Naive thymus-derived CD4-positive, alpha-beta T cell (primary cell): Measurements from ENCODE around the gene CSNK1G1. TPM values are rescaled to one million over a fixed set of nuclear protein-coding genes. Genes with fewer than 3 reads are reported as not detected.

ENCODE experiments used
- ATAC-seq: fragments of 150-1000 bp; cut with Tn5 transposase; 2 replicates; pipeline ENCODE4 v1.10.0; 2021; ENCODE audit warnings: mild to moderate bottlenecking, moderate library complexity
- CTCF ChIA-PET: fragments of 350-600 bp; sonication (Branson Sonifier 250); formaldehyde crosslinking; loops from one replicate; lab custom pipeline; 2021; ENCODE audit warnings: antibody characterized with exemption; lab: Charles Lee
- POLR2A ChIA-PET: fragments of 350-600 bp; sonication (Branson Sonifier 250); formaldehyde crosslinking; loops from one replicate; lab custom pipeline; 2021; ENCODE audit warnings: antibody characterized with exemption, inconsistent platforms; lab: Charles Lee
- DNase-seq, 9 donors: peaks; one replicate each; pipeline versions ENCODE4 v3.0.0 to v3.0.0-alpha.2; 2020 to 2022; ENCODE audit warnings: mixed read lengths in 1 of 9
- H3K27ac ChIP-seq: one replicate; pipeline ENCODE4 v1.7.0; 2013; ENCODE audit warnings: mild to moderate bottlenecking, low read depth, low read length, moderate library complexity
- H3K27me3 ChIP-seq, 2 donors: one replicate each; pipeline ENCODE4 v1.7.0; 2013; ENCODE audit warnings: low read length in 2 of 2, mild to moderate bottlenecking in 2 of 2, moderate library complexity in 2 of 2; ENCODE audit not compliant: control insufficient read depth in 2 of 2, insufficient read depth in 2 of 2
- H3K36me3 ChIP-seq, 3 experiments: 1 replicate in 2 of 3; 2 replicates in 1 of 3; pipeline ENCODE4 v1.7.0; 2013; ENCODE audit warnings: low read length in 3 of 3, mild to moderate bottlenecking in 3 of 3, moderate library complexity in 1 of 3; ENCODE audit not compliant: insufficient read depth in 3 of 3, control insufficient read depth in 2 of 3
- H3K4me1 ChIP-seq, 2 donors: one replicate each; pipeline ENCODE4 v1.7.0; 2013; ENCODE audit warnings: low read length in 2 of 2, mild to moderate bottlenecking in 2 of 2, moderate library complexity in 1 of 2; ENCODE audit not compliant: control insufficient read depth in 2 of 2, insufficient read depth in 2 of 2
- H3K4me3 ChIP-seq: 2 replicates; pipeline ENCODE4 v1.7.0; 2013; ENCODE audit warnings: mild to moderate bottlenecking, low read length
- H3K9me3 ChIP-seq, 3 experiments: 1 replicate in 2 of 3; 2 replicates in 1 of 3; pipeline ENCODE4 v1.7.0; 2013; ENCODE audit warnings: low read length in 3 of 3; ENCODE audit not compliant: control insufficient read depth in 2 of 3
- H3K27ac Mint-ChIP-seq, 9 donors: one replicate each; pipeline ENCODE4 v1.8.0; 2020 to 2022; ENCODE audit warnings: mixed read lengths in 9 of 9, mild to moderate bottlenecking in 8 of 9, moderate library complexity in 5 of 9, inconsistent platforms in 2 of 9
- H3K27me3 Mint-ChIP-seq, 5 donors: one replicate each; pipeline ENCODE4 v1.8.0; 2021 to 2022; ENCODE audit warnings: mixed read lengths in 5 of 5, mild to moderate bottlenecking in 1 of 5
- H3K36me3 Mint-ChIP-seq, 5 donors: one replicate each; pipeline ENCODE4 v1.8.0; 2020 to 2022; ENCODE audit warnings: mixed read lengths in 5 of 5, mild to moderate bottlenecking in 3 of 5, inconsistent platforms in 1 of 5
- H3K4me1 Mint-ChIP-seq, 7 donors: one replicate each; pipeline ENCODE4 v1.8.0; 2020 to 2022; ENCODE audit warnings: mixed read lengths in 7 of 7, mild to moderate bottlenecking in 3 of 7, inconsistent platforms in 1 of 7
- H3K4me3 Mint-ChIP-seq, 10 donors: one replicate each; pipeline ENCODE4 v1.8.0; 2020 to 2022; ENCODE audit warnings: mild to moderate bottlenecking in 10 of 10, mixed read lengths in 10 of 10, moderate library complexity in 6 of 10, inconsistent platforms in 2 of 10
- H3K9me3 Mint-ChIP-seq, 11 donors: one replicate each; pipeline ENCODE4 v1.8.0; 2020 to 2022; ENCODE audit warnings: mixed read lengths in 11 of 11, mild to moderate bottlenecking in 4 of 11, inconsistent platforms in 1 of 11, moderate library complexity in 1 of 11
- intact Hi-C, 2 donors: fragments of 100-400 bp; cut with micrococcal nuclease; formaldehyde crosslinking; loops; one replicate each; pipeline ENCODE4 v1.15.1; 2023
- polyA plus RNA-seq, 2 donors: library from polyadenylated mRNA; unstranded; fragments of 300-500 nt; fragmentation: Illumina TruSeq; gene quantifications; one replicate each; pipeline ENCODE4 v1.2.3, GENCODE V29; 2021
- total RNA-seq, 6 experiments: library from RNA in 5 of 6; stranded (reverse) in 5 of 6; gene quantifications; 1 replicate in 5 of 6; 2 replicates in 1 of 6; pipeline ENCODE4 v1.2.3 and lab custom pipeline; 2021 to 2026

Gene CSNK1G1
- total and polyA plus RNA-seq, 7 experiments from 2014 or later: 18.2 to 31.4 (median 26.4) TPM

DNA sequence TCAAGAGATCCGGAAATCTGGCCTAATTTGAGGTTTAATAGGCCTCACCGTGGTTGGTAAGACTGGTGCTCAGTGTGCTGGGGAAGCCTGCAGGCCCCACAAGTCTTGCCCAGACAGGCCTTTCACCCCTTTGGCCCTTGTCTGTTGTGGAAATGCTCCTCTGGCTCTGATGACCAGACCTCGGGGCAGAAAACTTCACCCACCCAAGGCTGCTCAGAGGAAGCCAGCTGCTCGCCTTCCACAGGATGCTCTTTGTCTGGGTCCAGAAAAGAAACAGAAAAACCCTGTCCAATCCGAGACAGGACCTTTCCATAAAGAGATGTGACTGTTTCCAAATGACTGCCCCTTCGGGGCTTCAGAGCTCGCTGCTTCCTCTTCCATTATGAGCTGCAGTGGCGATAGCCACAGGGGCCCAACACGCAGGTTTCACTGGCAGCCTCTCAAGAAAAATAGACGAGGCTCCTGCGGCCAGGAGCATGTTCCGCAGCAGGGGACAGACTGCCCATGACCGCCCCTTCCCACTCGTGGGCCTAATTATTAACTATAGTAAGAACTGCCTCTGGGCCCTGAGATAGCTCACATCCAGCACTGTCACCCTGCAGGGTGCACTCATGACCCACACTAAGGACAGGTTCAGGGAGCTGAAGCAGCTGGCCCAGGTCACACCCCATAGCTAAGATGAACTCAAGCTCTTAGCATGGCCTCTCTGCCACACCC lies 211.2 kb downstream of the CSNK1G1 start:
- intact Hi-C loops: no loop called here
- H3K4me3 Mint-ChIP-seq: no peak overlapping the region
- H3K27ac ChIP-seq: no peak overlapping the region
- H3K4me3 ChIP-seq: no peak overlapping the region
- peaks cover 5 to 9% (median 6%) of the 10 kb centered on the region in 7 donors for H3K4me1 Mint-ChIP-seq
- no peaks in the 10 kb centered on the region for H3K9me3 ChIP-seq
- no peaks in the 10 kb centered on the region for H3K27me3 ChIP-seq
- CTCF ChIA-PET: interaction anchor here (0.9 kb wide), 1 partner anchor 8 kb away, joined by 5 read pairs; no protein-coding TSS in a partner anchor
- peaks cover 0 to 4% of the 10 kb centered on the region in 2 donors for H3K4me1 ChIP-seq
- POLR2A ChIA-PET: interaction anchor here (0.7 kb wide), 1 partner anchor 18 kb away, joined by 3 read pairs; the partner anchor contains the start of gene PPIB
- ATAC-seq (no peak), DNase-seq (no peak)
- H3K27ac Mint-ChIP-seq: peak overlapping the region in 1 of 9 donors; percentile 16
- H3K27me3 Mint-ChIP-seq: peaks cover 0 to 5% (median 0%) of the 10 kb centered on the region in 5 donors
- H3K36me3 ChIP-seq: peaks cover 0 to 35% (median 0%) of the 10 kb centered on the region in 3 experiments
- H3K9me3 Mint-ChIP-seq: no peaks in the 10 kb centered on the region
- peaks cover 0 to 22% (median 9%) of the 10 kb centered on the region in 5 donors for H3K36me3 Mint-ChIP-seq

DNA sequence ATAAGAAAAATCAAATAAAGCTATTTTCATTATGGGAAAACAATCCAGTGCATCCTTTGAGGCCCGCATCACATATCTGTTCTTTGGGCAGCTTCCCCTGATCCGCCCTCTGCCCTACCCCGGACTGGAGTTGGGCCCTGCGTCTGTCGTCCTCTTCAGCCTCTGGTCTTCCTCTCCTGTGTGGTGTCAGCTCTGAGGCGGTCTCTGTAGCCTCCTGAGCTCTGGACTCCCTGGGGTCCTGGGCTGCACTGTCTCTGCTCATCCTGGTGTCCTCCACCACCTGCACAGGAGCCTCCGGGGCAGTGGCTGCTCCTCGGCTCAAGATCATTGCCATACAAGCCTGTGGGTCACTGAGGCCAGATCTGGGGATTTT lies 211.8 kb downstream of the CSNK1G1 start:
- no peak for DNase-seq
- Mint-ChIP-seq H3K4me3 (no peak overlapping the region), H3K27ac (peak overlapping the region in 1 of 9 donors; percentile 71), H3K36me3 (peaks cover 0 to 22% (median 7%) of the 10 kb centered on the region in 5 donors), H3K4me1 (peaks cover 0 to 4% (median under 1%) of the 10 kb centered on the region in 7 donors), H3K9me3 (no peaks in the 10 kb centered on the region), H3K27me3 (no peaks in the 10 kb centered on the region)
- H3K9me3 ChIP-seq: no peaks in the 10 kb centered on the region
- no peak overlapping the region for H3K4me3 ChIP-seq
- H3K4me1 ChIP-seq: no peaks in the 10 kb centered on the region
- ChIA-PET CTCF (interaction anchor here (0.9 kb wide), 1 partner anchor 9 kb away, joined by 5 read pairs; no protein-coding TSS in a partner anchor), POLR2A (interaction anchor here (0.5 kb wide), 1 partner anchor 45 kb away, joined by 4 read pairs; no protein-coding TSS in a partner anchor)
- no peak overlapping the region for H3K27ac ChIP-seq
- no peaks in the 10 kb centered on the region for H3K27me3 ChIP-seq
- intact Hi-C loops: no loop called here
- ATAC-seq: no peak
- peaks cover 0 to 35% (median 0%) of the 10 kb centered on the region in 3 experiments for H3K36me3 ChIP-seq

DNA sequence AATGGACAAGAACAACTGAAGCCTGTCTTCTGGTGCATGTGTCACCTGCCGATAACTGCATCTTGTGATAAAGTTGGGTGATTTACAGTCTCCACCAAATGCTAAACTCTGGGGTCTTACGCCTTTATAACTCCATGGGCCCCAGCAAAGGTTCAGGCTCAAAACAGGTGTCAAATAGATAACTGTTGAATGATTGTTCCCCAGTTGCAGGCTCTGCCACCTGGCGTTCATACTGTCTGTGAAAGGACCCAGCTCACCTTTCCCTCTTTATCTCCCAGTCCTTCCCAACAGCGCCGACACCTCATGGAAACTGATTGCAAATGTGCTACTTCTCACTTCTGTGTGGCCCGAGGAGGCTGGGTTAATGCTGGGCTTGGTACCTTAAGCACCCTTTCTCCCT lies 212.7 kb downstream of the CSNK1G1 start:
- Mint-ChIP-seq H3K27me3 (no peaks in the 10 kb centered on the region), H3K4me1 (peaks cover 0 to 1% (median 0%) of the 10 kb centered on the region in 7 donors), H3K36me3 (peaks cover 0 to 25% (median 10%) of the 10 kb centered on the region in 5 donors), H3K9me3 (no peaks in the 10 kb centered on the region), H3K4me3 (no peak overlapping the region), H3K27ac (no peak overlapping the region)
- Histone ChIP-seq H3K4me1 (no peaks in the 10 kb centered on the region), H3K27me3 (no peaks in the 10 kb centered on the region), H3K9me3 (no peaks in the 10 kb centered on the region), H3K4me3 (no peak overlapping the region), H3K27ac (no peak overlapping the region), H3K36me3 (peaks cover 0 to 42% (median 2%) of the 10 kb centered on the region in 3 experiments)
- POLR2A ChIA-PET: no interaction called here
- DNase-seq (no peak), ATAC-seq (no peak)
- intact Hi-C loops: no loop called here
- CTCF ChIA-PET: interaction anchor here (0.6 kb wide), 1 partner anchor 584 kb away, joined by 3 read pairs; no protein-coding TSS in a partner anchor

DNA sequence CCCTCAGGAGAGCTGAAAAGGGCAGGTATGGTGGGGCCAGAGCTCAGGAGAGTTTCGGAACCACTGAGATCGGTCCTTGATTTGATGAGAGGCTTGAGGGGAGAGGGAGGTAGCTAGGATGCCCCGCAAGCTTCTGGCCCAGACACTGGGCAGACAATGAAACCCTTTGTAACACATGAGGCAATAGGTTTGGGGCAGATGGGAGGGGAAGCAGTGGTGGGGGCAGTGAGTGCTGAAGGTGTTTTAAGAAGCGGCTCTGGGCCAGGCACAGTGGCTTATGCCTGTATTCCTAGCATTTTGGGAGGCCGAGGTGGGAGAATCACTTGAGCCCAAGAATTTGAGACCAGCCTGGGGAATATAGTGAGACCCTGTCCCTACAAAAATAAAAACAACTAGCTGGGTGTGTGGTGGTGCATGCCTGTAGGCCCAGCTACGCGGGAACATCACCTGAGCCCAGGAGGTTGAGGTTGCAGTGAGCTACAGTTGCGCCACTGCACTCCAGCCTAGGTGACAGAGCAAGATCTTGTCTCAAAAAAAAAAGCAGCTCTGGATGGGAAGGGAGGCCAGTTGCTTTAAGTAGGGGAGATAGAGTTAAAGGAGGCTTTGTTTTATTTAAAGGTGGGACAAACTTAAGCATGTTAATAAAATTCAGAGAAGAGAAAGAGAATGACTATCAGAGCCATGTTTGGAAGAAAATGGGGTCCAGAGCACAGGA lies 214.0 kb downstream of the CSNK1G1 start:
- POLR2A ChIA-PET: interaction anchor here (0.6 kb wide), 1 partner anchor 34 kb away, joined by 4 read pairs; no protein-coding TSS in a partner anchor
- peaks cover 0 to 5% (median 0%) of the 10 kb centered on the region in 7 donors for H3K4me1 Mint-ChIP-seq
- H3K36me3 Mint-ChIP-seq: peaks cover 0 to 32% (median 15%) of the 10 kb centered on the region in 5 donors

DNA sequence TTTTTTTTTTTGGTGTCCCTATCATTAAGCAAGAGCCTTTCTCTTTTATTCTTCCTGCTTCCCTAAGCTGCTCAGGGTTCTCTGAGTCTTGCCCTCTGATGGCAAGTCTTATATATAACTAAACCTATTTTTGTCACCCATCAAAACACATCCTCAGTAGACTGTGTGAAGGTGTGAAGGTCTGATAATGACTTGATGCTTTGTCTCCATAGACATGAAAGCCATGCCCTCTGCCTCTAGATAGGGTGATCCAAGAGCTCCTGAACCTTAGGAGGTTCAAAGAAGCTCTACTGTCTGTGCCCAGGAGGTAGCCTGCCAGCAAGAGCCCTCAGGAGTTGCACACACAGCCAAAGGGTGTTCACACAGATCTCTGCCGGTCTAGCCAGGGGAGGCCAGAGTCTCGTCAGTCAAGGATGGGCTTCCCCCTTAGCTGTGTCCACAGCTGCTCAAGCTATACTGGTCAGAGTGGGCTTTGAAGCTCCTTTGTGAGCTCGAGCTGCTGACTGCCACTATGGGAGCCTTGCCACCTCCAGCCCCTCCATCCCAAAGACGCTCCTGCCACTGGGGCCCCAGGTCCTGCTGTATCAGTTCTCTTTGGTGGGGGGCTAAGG lies 217.5 kb downstream of the CSNK1G1 start:
- intact Hi-C loops: no loop called here
- Mint-ChIP-seq H3K36me3 (peaks cover 0 to 33% (median 16%) of the 10 kb centered on the region in 5 donors), H3K4me3 (no peak overlapping the region), H3K4me1 (peaks cover 0 to 5% (median 0%) of the 10 kb centered on the region in 7 donors), H3K9me3 (no peaks in the 10 kb centered on the region), H3K27ac (no peak overlapping the region), H3K27me3 (no peaks in the 10 kb centered on the region)
- no peak overlapping the region for H3K4me3 ChIP-seq
- no peak for DNase-seq
- POLR2A ChIA-PET: no interaction called here
- H3K27ac ChIP-seq: no peak overlapping the region
- H3K36me3 ChIP-seq: peaks cover 4 to 78% (median 13%) of the 10 kb centered on the region in 3 experiments
- CTCF ChIA-PET: no interaction called here
- H3K27me3 ChIP-seq: no peaks in the 10 kb centered on the region
- no peaks in the 10 kb centered on the region for H3K4me1 ChIP-seq
- ATAC-seq: no peak
- no peaks in the 10 kb centered on the region for H3K9me3 ChIP-seq

More for the DNA sequence above, 214.0 kb downstream of the CSNK1G1 start:
- DNase-seq (no peak), ATAC-seq (no peak)
- CTCF ChIA-PET: interaction anchor here (1.0 kb wide), 1 partner anchor 12 kb away, joined by 3 read pairs; no protein-coding TSS in a partner anchor
- H3K36me3 ChIP-seq: peaks cover 0 to 55% (median 6%) of the 10 kb centered on the region in 3 experiments
- Mint-ChIP-seq H3K27me3 (no peaks in the 10 kb centered on the region), H3K9me3 (no peaks in the 10 kb centered on the region), H3K27ac (peak overlapping the region in 1 of 9 donors; percentile 7), H3K4me3 (no peak overlapping the region)
- no peak overlapping the region for H3K4me3 ChIP-seq
- H3K9me3 ChIP-seq: no peaks in the 10 kb centered on the region
- H3K4me1 ChIP-seq: no peaks in the 10 kb centered on the region
- intact Hi-C loops: no loop called here
- H3K27ac ChIP-seq: no peak overlapping the region
- no peaks in the 10 kb centered on the region for H3K27me3 ChIP-seq

DNA sequence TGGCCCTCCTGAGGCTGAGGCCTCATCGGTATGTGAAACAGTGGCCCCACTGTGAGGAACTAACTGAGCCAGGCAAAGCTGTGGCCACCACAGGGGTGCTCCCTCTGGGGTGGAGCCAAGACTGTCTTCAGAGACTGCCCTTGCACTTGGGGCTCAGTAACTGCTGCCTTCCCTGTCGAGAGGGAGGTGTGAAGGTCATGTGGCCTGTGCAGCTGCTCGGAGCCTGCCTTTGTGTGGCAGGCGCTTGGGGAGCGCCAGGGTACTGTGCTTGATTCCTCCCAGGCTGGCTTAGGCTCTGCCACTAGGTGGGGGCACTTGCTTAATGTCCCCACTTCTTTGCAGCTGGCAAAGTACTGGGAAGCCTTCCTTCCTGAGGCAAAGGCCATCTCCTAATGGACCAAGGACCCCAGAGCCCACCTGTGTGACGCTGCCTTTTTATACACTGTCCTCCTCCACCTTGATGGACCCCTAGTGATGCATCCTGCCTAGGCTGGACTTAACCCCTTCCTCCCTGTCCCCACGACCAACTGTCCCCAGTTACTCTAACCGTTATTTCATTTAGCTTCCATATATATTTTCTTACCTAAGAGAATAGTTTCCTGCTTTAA lies 218.6 kb downstream of the CSNK1G1 start:
- peak; percentile 42 for ATAC-seq
- Histone ChIP-seq H3K4me3 (no peak overlapping the region), H3K27ac (no peak overlapping the region), H3K36me3 (peaks cover 12 to 76% (median 17%) of the 10 kb centered on the region in 3 experiments), H3K4me1 (no peaks in the 10 kb centered on the region), H3K9me3 (no peaks in the 10 kb centered on the region), H3K27me3 (no peaks in the 10 kb centered on the region)
- Mint-ChIP-seq H3K4me1 (peaks cover 0 to 5% (median 0%) of the 10 kb centered on the region in 7 donors), H3K4me3 (no peak overlapping the region), H3K27me3 (no peaks in the 10 kb centered on the region), H3K36me3 (peaks cover 0 to 40% (median 15%) of the 10 kb centered on the region in 5 donors), H3K27ac (no peak overlapping the region), H3K9me3 (no peaks in the 10 kb centered on the region)
- ChIA-PET CTCF (no interaction called here), POLR2A (no interaction called here)
- intact Hi-C loops: loop anchor here in 1 of 2 donors (2.0 kb wide), 1 partner anchor 15 kb away; no protein-coding TSS in a partner anchor
- no peak for DNase-seq
